GM12874 (cell line): ENCODE data around the gene TPSD1.

Source experiments
- CTCF ChIP-seq: IDR thresholded peaks from 2 replicates; pipeline ENCODE4 v1.5.1; 2011; ENCODE audit warnings: low read depth, mild to moderate bottlenecking, control low read depth, low read length, moderate library complexity; ENCODE audit not compliant: insufficient read depth

The TPSD1 gene

GRCh38 chr16:1287982-1288670, 32.3 kb downstream of the TPSD1 start:
- no peak for TF ChIP-seq CTCF

DNA sequence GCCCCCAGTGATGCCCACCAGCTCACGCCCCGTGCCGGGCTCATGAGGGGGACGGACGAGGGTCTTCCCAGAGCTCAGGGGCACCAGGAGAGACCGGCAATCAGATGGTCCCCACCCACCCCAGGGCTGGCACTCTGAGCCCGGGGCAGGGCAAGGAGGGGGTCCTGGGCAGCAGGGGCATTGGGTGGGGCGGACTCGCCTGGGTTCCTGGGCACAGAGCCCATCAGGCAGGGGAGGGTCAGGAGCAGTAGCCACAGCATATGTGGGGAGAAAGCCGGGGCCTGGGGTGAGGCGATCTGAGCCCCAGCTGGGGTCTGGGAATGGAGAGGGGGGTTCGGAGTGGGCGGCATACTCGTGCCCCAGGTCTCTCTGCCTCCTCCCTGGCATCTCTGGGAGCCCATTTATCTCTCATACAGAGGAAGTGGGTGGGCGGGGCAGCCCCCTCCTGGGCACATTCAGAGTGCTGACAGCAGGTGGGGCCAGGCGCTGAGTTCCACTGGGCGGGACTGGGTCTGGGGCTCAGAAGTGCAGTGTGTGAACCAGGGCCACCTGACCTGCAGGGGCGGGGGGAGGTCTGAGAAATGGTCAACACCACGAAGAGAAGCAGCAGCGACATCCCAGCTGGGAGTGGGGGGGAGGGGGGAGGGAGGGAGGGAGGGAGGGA, 33.1 kb downstream of the TPSD1 start:
- TF ChIP-seq CTCF: no peak

DNA sequence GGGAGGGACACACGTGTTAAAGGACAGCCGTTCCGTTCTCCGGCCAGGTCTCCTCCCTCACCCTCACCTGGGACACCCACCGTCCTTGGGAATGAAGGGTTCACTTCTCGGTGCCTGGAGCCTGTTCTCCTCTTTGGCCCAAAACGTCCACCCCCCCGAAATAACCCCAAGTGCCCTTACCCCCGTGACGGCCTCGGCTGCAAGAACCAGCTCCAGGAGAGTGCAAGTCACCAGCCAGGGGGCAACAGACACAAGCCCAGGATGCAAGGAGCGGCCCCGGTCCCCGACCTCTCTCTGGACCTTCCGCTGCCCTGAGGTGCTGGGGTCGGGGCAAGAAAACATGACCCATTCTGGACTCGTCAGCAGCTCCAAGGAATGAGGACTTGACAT, 33.6 kb downstream of the TPSD1 start:
- TF ChIP-seq CTCF: no peak

DNA sequence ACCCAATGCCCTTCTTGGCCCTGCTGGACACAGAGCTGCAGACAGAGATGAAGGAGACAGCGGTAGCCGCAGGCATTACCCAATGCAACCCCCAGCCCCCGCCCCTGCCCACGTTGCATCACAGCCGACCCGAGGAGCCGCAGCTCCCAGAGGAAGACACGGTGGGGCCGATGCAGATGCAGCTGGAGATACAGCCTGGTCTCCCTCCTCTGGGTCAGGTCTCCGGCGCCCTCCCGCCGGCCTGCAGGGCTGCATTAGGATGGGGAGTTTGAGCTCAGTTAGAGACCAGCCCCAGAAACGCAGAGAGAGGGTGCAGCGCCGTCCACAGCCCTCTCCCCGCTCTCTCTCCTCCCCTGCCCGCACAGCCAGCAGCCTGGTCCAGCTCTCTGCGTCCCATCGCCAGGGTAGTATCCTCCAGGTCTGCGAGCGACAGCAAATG, 34.2 kb downstream of the TPSD1 start:
- no peak for TF ChIP-seq CTCF

DNA sequence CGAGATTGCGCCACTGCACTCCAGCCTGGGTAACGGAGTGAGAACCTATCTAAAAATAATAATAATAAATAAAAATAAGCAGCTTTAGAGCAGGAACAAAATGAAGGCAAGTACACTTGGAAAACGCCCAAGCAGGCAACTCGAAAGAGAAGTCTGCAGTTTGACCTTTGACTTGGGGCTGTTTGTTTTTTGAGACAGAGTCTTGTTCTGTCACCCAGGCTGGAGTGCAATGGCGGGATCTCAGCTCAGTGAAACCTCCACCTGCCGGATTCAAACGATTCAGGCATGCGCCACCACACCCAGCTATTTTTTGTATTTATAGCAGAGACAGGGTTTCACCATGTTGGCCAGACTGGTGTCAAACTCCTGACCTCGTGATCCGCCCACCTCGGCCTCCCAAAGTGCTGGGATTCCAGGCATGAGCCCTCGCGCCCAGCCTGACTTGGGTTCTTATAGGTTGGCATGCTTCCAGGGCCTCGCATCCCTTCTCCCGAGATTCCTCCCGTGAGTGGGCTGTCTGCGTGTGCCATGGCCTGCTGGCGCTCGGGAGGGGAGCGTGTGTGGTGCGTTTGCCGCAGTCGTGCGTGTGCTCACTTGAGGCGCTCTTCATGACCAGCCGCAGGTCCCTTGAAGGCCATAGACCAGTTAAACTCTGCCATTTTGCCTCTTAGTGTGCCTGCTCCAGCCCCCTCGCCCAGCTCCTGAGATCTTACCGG, 35.1 kb downstream of the TPSD1 start:
- TF ChIP-seq CTCF: no peak

DNA sequence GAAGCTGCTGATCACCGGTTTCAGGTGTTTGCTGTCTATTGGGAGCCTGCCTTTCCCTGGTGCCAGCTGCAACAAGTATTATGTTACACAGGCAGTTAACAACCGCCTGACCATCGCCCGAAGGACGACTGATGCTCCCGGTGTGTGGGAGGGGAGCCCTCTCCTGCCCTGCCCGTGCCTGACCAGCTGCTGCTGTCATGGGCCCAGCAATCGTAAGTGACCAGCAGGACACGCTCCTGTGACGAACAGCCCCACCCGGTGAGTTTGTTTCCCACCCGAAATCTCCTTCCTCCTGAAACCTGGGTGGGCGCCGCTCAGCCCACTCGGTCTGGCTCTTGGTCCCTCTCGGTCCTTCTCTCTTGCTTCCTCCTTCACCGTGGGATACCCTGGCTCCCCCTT, 35.7 kb downstream of the TPSD1 start:
- no peak for TF ChIP-seq CTCF

GRCh38 chr16:1293921-1294656, 38.2 kb downstream of the TPSD1 start:
- no peak for TF ChIP-seq CTCF
